SH-SY5Y (cell line): ENCODE results near the gene CES3.

ENCODE experiments used
- GATA2 ChIP-seq: IDR thresholded peaks from 2 replicates; pipeline ENCODE4 v1.6.1; 2011; ENCODE audit warnings: mild to moderate bottlenecking, low read depth, low read length
- GATA3 ChIP-seq: IDR thresholded peaks from 2 replicates; pipeline ENCODE4 v1.6.1; 2011; ENCODE audit warnings: low read depth, mild to moderate bottlenecking, low read length, moderate library complexity

GRCh38 chr16:66977341-66978113 lies 16.5 kb downstream of the CES3 start:
- no peak for TF ChIP-seq GATA2
- no peak for TF ChIP-seq GATA3
